Endothelial cell of umbilical vein (primary cell): ENCODE data around the gene NEU4. TPM values are rescaled to one million over a fixed set of nuclear protein-coding genes. Genes with fewer than 3 reads are reported as not detected.

Source experiments
- BruUV-seq: library from RNA; stranded (reverse); fragments of 400-500 nt; replicated peaks from 2 replicates; lab custom pipeline; 2021; lab: Mats Ljungman, UMichigan
- CTCF ChIA-PET: fragments of 300-600, 350-600 bp; sonication (Branson Sonifier 250); formaldehyde crosslinking; loops from one replicate; lab custom pipeline; 2021; ENCODE audit warnings: antibody characterized with exemption, inconsistent platforms; lab: Charles Lee
- POLR2A ChIA-PET: fragments of 300-600, 350-600 bp; sonication (Branson Sonifier 250); formaldehyde crosslinking; loops from one replicate; lab custom pipeline; 2021; ENCODE audit warnings: antibody characterized with exemption, inconsistent platforms; lab: Charles Lee
- DNase-seq: peaks from one replicate; pipeline ENCODE4 v3.0.0-alpha.2; 2011; ENCODE audit warnings: low read depth, low spot score
- FAIRE-seq: peaks from 2 replicates; lab custom pipeline; 2011; peaks lifted over from hg19 to GRCh38; lab: Jason Lieb, UNC
- H2AFZ ChIP-seq: 2 replicates; pipeline ENCODE4 v1.6.0; 2012; ENCODE audit warnings: low read depth, low read length, control low read depth, inconsistent platforms
- H3K27ac ChIP-seq: 2 replicates; pipeline ENCODE4 v1.5.1; 2011; ENCODE audit warnings: low read depth, mild to moderate bottlenecking, control low read depth, low read length, moderate library complexity; ENCODE audit not compliant: insufficient read depth
- H3K27me3 ChIP-seq, 2 experiments: 2 replicates each; pipeline versions ENCODE4 v1.6.0 to v1.6.1; 2011; ENCODE audit warnings: low read length in 2 of 2, mixed read lengths in 1 of 2; ENCODE audit not compliant: control insufficient read depth in 2 of 2, insufficient read depth in 2 of 2
- H3K36me3 ChIP-seq, 2 experiments: 2 replicates in 1 of 2; 3 replicates in 1 of 2; pipeline ENCODE4 v1.5.1; 2011; ENCODE audit warnings: low read length in 2 of 2, mild to moderate bottlenecking in 1 of 2, moderate library complexity in 1 of 2; ENCODE audit not compliant: control insufficient read depth in 2 of 2, insufficient read depth in 2 of 2; ENCODE audit errors: extremely low read depth in 1 of 2
- H3K4me1 ChIP-seq: 3 replicates; pipeline ENCODE4 v1.5.1; 2011; ENCODE audit warnings: mild to moderate bottlenecking, low read length; ENCODE audit not compliant: control insufficient read depth, insufficient read depth; ENCODE audit errors: extremely low read depth
- H3K4me2 ChIP-seq: 2 replicates; pipeline ENCODE4 v1.6.1; 2011; ENCODE audit warnings: low read length, control low read depth, mixed read lengths; ENCODE audit not compliant: insufficient read depth
- H3K4me3 ChIP-seq, 3 experiments: fragments of 200-600 bp in 1 of 3; sonication (generic), shearing (Covaris generic) in 1 of 3; replicated peaks in 1 of 3; 2 replicates each; pipeline ENCODE4 v1.5.1; 2011 to 2016; ENCODE audit warnings: control low read depth in 3 of 3, low read length in 3 of 3, mild to moderate bottlenecking in 2 of 3, inconsistent platforms in 1 of 3, low read depth in 1 of 3, moderate library complexity in 1 of 3; ENCODE audit not compliant: insufficient read depth in 1 of 3
- H3K79me2 ChIP-seq: 2 replicates; pipeline ENCODE4 v1.6.0; 2012; ENCODE audit warnings: low read length, inconsistent platforms; ENCODE audit not compliant: control insufficient read depth, insufficient read depth
- H3K9ac ChIP-seq: replicated peaks from 2 replicates; pipeline ENCODE3; 2011; ENCODE audit warnings: low read length, control low read depth; ENCODE audit not compliant: insufficient read depth; ENCODE audit errors: extremely low read depth
- H3K9me1 ChIP-seq: replicated peaks from 3 replicates; pipeline ENCODE4 v1.6.0; 2011; ENCODE audit warnings: mild to moderate bottlenecking, low read length; ENCODE audit not compliant: control insufficient read depth, insufficient read depth; ENCODE audit errors: extremely low read depth
- H3K9me3 ChIP-seq: replicated peaks from 2 replicates; pipeline ENCODE4 v1.5.1; 2012; ENCODE audit warnings: low read length, inconsistent platforms; ENCODE audit not compliant: control insufficient read depth, insufficient read depth
- H4K20me1 ChIP-seq: replicated peaks from 2 replicates; pipeline ENCODE3; 2011; ENCODE audit warnings: mild to moderate bottlenecking, low read length; ENCODE audit not compliant: control insufficient read depth, insufficient read depth; ENCODE audit errors: extremely low read depth
- EZH2 ChIP-seq: IDR thresholded peaks from 2 replicates; pipeline ENCODE4 v1.6.1; 2012; ENCODE audit warnings: borderline replicate concordance, low read depth, mild to moderate bottlenecking, moderate library complexity, low read length, inconsistent platforms; ENCODE audit not compliant: severe bottlenecking
- FOS ChIP-seq: IDR thresholded peaks from 2 replicates; pipeline ENCODE4 v1.6.1; 2011; ENCODE audit warnings: mild to moderate bottlenecking, low read length, moderate library complexity, borderline replicate concordance; ENCODE audit not compliant: insufficient read depth
- GATA2 ChIP-seq: IDR thresholded peaks from 2 replicates; pipeline ENCODE4 v1.7.0; 2011; ENCODE audit warnings: low read depth, mild to moderate bottlenecking, moderate library complexity, mixed read lengths, low read length; ENCODE audit not compliant: insufficient read length, insufficient read depth
- JUN ChIP-seq: IDR thresholded peaks from 2 replicates; pipeline ENCODE4 v1.6.1; 2011; ENCODE audit warnings: borderline replicate concordance, low read depth; ENCODE audit not compliant: insufficient read length, insufficient read depth
- POLR2AphosphoS5 ChIP-seq: IDR thresholded peaks from 2 replicates; pipeline ENCODE4 v1.6.1; 2012; ENCODE audit warnings: low read depth, mild to moderate bottlenecking, control low read depth, low read length, moderate library complexity; ENCODE audit not compliant: insufficient read depth
- dilution Hi-C: fragments of 300-500 bp; cut with MboI; formaldehyde crosslinking; loops from one replicate; pipeline ENCODE4 v1.15.0; 2019; ENCODE audit warnings: low sequenced_read_pairs; ENCODE audit not compliant: extremely low pct_ligation_motif_present
- intact Hi-C: fragments of 100-400 bp; cut with micrococcal nuclease; formaldehyde crosslinking; loops from one replicate; pipeline ENCODE4 v1.10.0; 2022
- polyA plus RNA-seq, 4 experiments: library from polyadenylated mRNA; depleted of rRNA in 3 of 4; stranded (reverse) in 3 of 4; unstranded in 1 of 4; fragments of >200 nt; gene quantifications; 2 replicates each; pipeline versions ENCODE4 v1.2.1 to v1.2.3, GENCODE V29; 2011 to 2012; ENCODE audit warnings: missing spikeins in 1 of 4
- total RNA-seq: library from RNA; stranded (reverse); gene quantifications from 2 replicates; pipeline ENCODE4 v1.2.3, GENCODE V29; 2021
- TF ChIP-seq, protein P1 (sequence below): IDR thresholded peaks from 2 replicates; pipeline ENCODE4 v1.6.1; 2011; ENCODE audit not compliant: insufficient read depth, insufficient read length
- TF ChIP-seq, protein P2 (sequence below), 2 donors: IDR thresholded peaks; 1 replicate in 1 of 2; 2 replicates in 1 of 2; pipeline ENCODE4 v1.5.1; 2011; ENCODE audit warnings: low read length in 2 of 2, mild to moderate bottlenecking in 2 of 2, moderate library complexity in 2 of 2, control low read depth in 1 of 2, inconsistent platforms in 1 of 2, low read depth in 1 of 2; ENCODE audit not compliant: insufficient read depth in 1 of 2; ENCODE audit errors: extremely low read depth in 1 of 2

NEU4 gene
- total and polyA plus RNA-seq, 2 donors (not counting 3 experiments of a cell fraction or from before 2014, with no cell fraction given), result not detected

DNA sequence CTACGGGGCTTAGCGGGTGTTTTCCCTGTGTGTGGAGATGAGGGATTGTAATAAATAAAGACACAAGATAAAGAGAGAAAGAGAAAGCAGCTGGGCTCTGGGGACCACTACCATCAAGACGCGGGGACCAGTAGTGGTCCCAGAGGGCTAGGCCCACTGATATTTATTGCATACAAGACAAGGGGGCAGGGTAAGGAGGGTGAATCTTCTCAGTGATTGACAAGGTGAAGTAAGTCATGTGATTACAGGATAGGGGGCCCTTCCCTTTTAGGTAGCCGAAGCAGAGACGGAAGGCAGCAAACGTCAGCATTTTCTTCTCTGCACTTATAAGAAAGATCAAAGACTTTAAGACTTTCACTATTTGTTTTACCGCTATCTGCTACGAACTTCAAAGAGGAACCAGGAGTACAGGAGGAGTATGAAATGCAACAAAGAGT is 36.9 kb upstream of the NEU4 start:
- BruUV-seq, result no TSS peak
- peaks cover 0 to 2% of the 10 kb centered on the region in 2 experiments for H3K36me3 ChIP-seq
- DNase-seq (no peak), FAIRE-seq (no peak)
- no peak overlapping the region for H2AFZ ChIP-seq
- no peak overlapping the region for H3K4me3 ChIP-seq
- H3K27ac ChIP-seq, result no peak overlapping the region
- no peaks in the 10 kb centered on the region for H3K27me3 ChIP-seq
- no peaks in the 10 kb centered on the region for H3K9me3 ChIP-seq
- H3K4me1 ChIP-seq, result peaks cover 5% of the 10 kb centered on the region
- no peaks in the 10 kb centered on the region for H3K79me2 ChIP-seq
- dilution Hi-C loops, result no loop called here
- no peaks in the 10 kb centered on the region for H3K9me1 ChIP-seq
- ChIA-PET POLR2A (no interaction called here), CTCF (interaction anchor here (1.2 kb wide), 1 partner anchor 32 kb away, joined by 4 read pairs; no protein-coding TSS in a partner anchor)
- intact Hi-C loops, result no loop called here
- no peaks in the 10 kb centered on the region for H4K20me1 ChIP-seq
- no peak overlapping the region for H3K9ac ChIP-seq
- TF ChIP-seq, protein P1, sequence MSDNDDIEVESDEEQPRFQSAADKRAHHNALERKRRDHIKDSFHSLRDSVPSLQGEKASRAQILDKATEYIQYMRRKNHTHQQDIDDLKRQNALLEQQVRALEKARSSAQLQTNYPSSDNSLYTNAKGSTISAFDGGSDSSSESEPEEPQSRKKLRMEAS, result no peak
- no peak for TF ChIP-seq GATA2
- TF ChIP-seq POLR2AphosphoS5, result no peak
- TF ChIP-seq, protein P2, sequence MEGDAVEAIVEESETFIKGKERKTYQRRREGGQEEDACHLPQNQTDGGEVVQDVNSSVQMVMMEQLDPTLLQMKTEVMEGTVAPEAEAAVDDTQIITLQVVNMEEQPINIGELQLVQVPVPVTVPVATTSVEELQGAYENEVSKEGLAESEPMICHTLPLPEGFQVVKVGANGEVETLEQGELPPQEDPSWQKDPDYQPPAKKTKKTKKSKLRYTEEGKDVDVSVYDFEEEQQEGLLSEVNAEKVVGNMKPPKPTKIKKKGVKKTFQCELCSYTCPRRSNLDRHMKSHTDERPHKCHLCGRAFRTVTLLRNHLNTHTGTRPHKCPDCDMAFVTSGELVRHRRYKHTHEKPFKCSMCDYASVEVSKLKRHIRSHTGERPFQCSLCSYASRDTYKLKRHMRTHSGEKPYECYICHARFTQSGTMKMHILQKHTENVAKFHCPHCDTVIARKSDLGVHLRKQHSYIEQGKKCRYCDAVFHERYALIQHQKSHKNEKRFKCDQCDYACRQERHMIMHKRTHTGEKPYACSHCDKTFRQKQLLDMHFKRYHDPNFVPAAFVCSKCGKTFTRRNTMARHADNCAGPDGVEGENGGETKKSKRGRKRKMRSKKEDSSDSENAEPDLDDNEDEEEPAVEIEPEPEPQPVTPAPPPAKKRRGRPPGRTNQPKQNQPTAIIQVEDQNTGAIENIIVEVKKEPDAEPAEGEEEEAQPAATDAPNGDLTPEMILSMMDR (IDR thresholded peaks at IDR 0.05; ENCODE audit: extremely low read depth in 1 of 2, insufficient read depth in 1 of 2, low read depth in 1 of 2, low read length in 2 of 2), result no peak
- no peak for TF ChIP-seq FOS
- no peak for TF ChIP-seq EZH2
- TF ChIP-seq JUN, result no peak
- no peak overlapping the region for H3K4me2 ChIP-seq
